IPS-11a (cell line): Measurements from ENCODE around the gene KRTAP10-3.
"Not testable (repeated sequence)": the region's sequence is repeated elsewhere in the genome, so short reads cannot be mapped to it uniquely, and the experiment has no call there.

Experiments used
- H3K4me3 ChIP-seq: one replicate; pipeline ENCODE4 v1.5.1; 2013; ENCODE audit warnings: low read depth, low read length, control low read depth

Gene KRTAP10-3

GRCh38 chr21:44590311-44590721, 31.7 kb upstream of the KRTAP10-3 start:
- no peak overlapping the region for H3K4me3 ChIP-seq

GRCh38 chr21:44589586-44590305, 31.2 kb upstream of the KRTAP10-3 start:
- no peak overlapping the region for H3K4me3 ChIP-seq

GRCh38 chr21:44589094-44589493, 30.5 kb upstream of the KRTAP10-3 start:
- no peak overlapping the region for H3K4me3 ChIP-seq

GRCh38 chr21:44585892-44586291, 27.3 kb upstream of the KRTAP10-3 start:
- no peak overlapping the region for H3K4me3 ChIP-seq

- no peak overlapping the region for H3K4me3 ChIP-seq
Measured at GRCh38 chr21:44583800-44584147, 25.2 kb upstream of the KRTAP10-3 start.

- H3K4me3 ChIP-seq: no peak overlapping the region
Measured at GRCh38 chr21:44583089-44583799, 24.6 kb upstream of the KRTAP10-3 start.

GRCh38 chr21:44582055-44582454, 23.5 kb upstream of the KRTAP10-3 start:
- no peak overlapping the region for H3K4me3 ChIP-seq

- no peak overlapping the region for H3K4me3 ChIP-seq
Measured at GRCh38 chr21:44581158-44581557, 22.6 kb upstream of the KRTAP10-3 start.

- not testable (repeated sequence) for H3K4me3 ChIP-seq
Measured at GRCh38 chr21:44580231-44580821, 21.7 kb upstream of the KRTAP10-3 start, which contains the start of gene KRTAP10-5. TSS of gene KRTAP10-5 (minus strand) at chr21:44580604. CDS start at chr21:44580578, 26 bp downstream.

GRCh38 chr21:44579833-44580144, 21.2 kb upstream of the KRTAP10-3 start:
- H3K4me3 ChIP-seq: no peak overlapping the region

- H3K4me3 ChIP-seq: no peak overlapping the region
Measured at GRCh38 chr21:44579056-44579832, 20.6 kb upstream of the KRTAP10-3 start.

- no peak overlapping the region for H3K4me3 ChIP-seq
Measured at GRCh38 chr21:44578371-44579055, 19.9 kb upstream of the KRTAP10-3 start.

- no peak overlapping the region for H3K4me3 ChIP-seq
Measured at GRCh38 chr21:44576025-44576420, 17.4 kb upstream of the KRTAP10-3 start.

- H3K4me3 ChIP-seq: no peak overlapping the region
Measured at GRCh38 chr21:44575307-44576024, 16.9 kb upstream of the KRTAP10-3 start.

GRCh38 chr21:44574457-44575306, 16.1 kb upstream of the KRTAP10-3 start:
- no peak overlapping the region for H3K4me3 ChIP-seq

GRCh38 chr21:44573630-44574456, 15.2 kb upstream of the KRTAP10-3 start, which contains the start of gene KRTAP10-4:
TSS of gene KRTAP10-4 (plus strand) at chr21:44573729. CDS start at chr21:44573759, 30 bp downstream.
- not testable (repeated sequence) for H3K4me3 ChIP-seq

- no peak overlapping the region for H3K4me3 ChIP-seq
Measured at GRCh38 chr21:44572959-44573583, 14.5 kb upstream of the KRTAP10-3 start.
